Measurements from ENCODE around the gene SAMD14. TPM values are rescaled to one million over a fixed set of nuclear protein-coding genes. Genes with fewer than 3 reads are reported as not detected.

SAMD14 gene
- total and polyA plus RNA-seq, 10 of the 15 experiments (the other 5 are each of a cell fraction or from before 2014, with no cell fraction given), result 0.06 to 1.7 (median 0.25) TPM; not detected in 3

DNA sequence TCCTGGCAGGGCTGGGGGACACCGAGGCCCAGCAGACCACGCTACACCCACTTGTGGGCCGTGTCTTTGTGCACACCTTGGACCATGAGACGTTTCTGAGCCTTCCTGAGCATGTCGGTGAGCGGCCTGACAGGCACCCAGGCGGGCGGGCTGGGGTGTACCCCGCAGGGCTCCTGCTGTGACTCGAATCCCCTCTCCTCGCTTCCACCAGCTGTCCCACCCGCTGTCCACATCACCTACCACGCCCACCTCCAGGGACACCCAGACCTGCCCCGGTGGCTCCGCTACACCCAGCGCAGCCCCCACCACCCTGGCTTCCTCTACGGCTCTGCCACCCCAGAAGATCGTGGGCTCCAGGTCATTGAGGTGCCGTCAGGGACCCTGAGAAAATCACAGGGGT, 37.4 kb upstream of the SAMD14 start:
- WGBS (ENCODE audit: insufficient coverage, insufficient replicate concordance, low lambda C conversion rate, missing lambda C conversion rate), result 47% methylated on average over 19 of the region's 19 CpGs
- ChIA-PET POLR2A (interaction anchor here (1.8 kb wide), 1 partner anchor 29 kb away, joined by 6 read pairs; no protein-coding TSS in a partner anchor), RAD21 (ENCODE audit: unreplicated experiment) (interaction anchor here (0.9 to 3.7 kb wide), 3 partner anchors 30 to 130 kb away, joined by 4 to 51 read pairs (median 24); partner anchors contain the start of gene COL1A1), SMC1A (ENCODE audit: uncharacterized antibody, unreplicated experiment) (interaction anchor here (2.9 kb wide), 1 partner anchor 30 kb away, joined by 22 read pairs; no protein-coding TSS in a partner anchor), CTCF (interaction anchor here (1.8 to 17.0 kb wide), 3 partner anchors 11 to 26 kb away, joined by 3 to 514 read pairs (median 53); no protein-coding TSS in a partner anchor)
- Histone ChIP-seq H3K4me3 (no peak overlapping the region), H3K9ac (ENCODE audit: control insufficient read depth, insufficient read depth, low read length) (no peak overlapping the region), H4K20me1 (ENCODE audit: control insufficient read depth, insufficient read depth) (no peaks in the 10 kb centered on the region), H3K9me3 (replicated peaks; ENCODE audit: control insufficient read depth, insufficient read depth, low read length) (no peaks in the 10 kb centered on the region), H3K27me3 (replicated peaks in 1 of 2; ENCODE audit: control insufficient read depth in 2 of 2, insufficient read depth in 2 of 2, low read length in 1 of 2) (no peaks in the 10 kb centered on the region), H3K79me2 (ENCODE audit: control insufficient read depth, insufficient read depth, low read length) (no peaks in the 10 kb centered on the region), H2AFZ (ENCODE audit: control insufficient read depth, low read depth, low read length) (no peak overlapping the region), H3K4me2 (ENCODE audit: control insufficient read depth, insufficient read depth) (no peak overlapping the region), H3K4me1 (ENCODE audit: control insufficient read depth, insufficient read depth, low read length) (peaks cover 30% of the 10 kb centered on the region), H3K36me3 (ENCODE audit: control insufficient read depth in 2 of 2, insufficient read depth in 2 of 2, low read length in 1 of 2) (no peaks in the 10 kb centered on the region), H3K27ac (ENCODE audit: control insufficient read depth, insufficient read depth) (no peak overlapping the region)
- DNase-seq (ENCODE audit: low read depth, low spot score), result no peak
- no peak for ATAC-seq
- no TSS peak for BruUV-seq (replicated peaks)
- FAIRE-seq, result no peak
- TF ChIP-seq NR2C1 (IDR thresholded peaks at IDR 0.05), result no peak
- TF ChIP-seq KAT2A (conservative IDR thresholded peaks at IDR 0.05; ENCODE audit: control insufficient read depth, low read depth, low read length), result no peak
- no peak for TF ChIP-seq ESRRA (IDR thresholded peaks at IDR 0.05; ENCODE audit: low read length)
- no peak for TF ChIP-seq HDAC6 (IDR thresholded peaks at IDR 0.05; ENCODE audit: unreplicated experiment)
- TF ChIP-seq KLF5 (IDR thresholded peaks at IDR 0.05; ENCODE audit: partially characterized antibody), result no peak
- TF ChIP-seq, protein P1, sequence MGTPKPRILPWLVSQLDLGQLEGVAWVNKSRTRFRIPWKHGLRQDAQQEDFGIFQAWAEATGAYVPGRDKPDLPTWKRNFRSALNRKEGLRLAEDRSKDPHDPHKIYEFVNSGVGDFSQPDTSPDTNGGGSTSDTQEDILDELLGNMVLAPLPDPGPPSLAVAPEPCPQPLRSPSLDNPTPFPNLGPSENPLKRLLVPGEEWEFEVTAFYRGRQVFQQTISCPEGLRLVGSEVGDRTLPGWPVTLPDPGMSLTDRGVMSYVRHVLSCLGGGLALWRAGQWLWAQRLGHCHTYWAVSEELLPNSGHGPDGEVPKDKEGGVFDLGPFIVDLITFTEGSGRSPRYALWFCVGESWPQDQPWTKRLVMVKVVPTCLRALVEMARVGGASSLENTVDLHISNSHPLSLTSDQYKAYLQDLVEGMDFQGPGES (IDR thresholded peaks at IDR 0.05), result no peak
- TF ChIP-seq BCL11A (IDR thresholded peaks at IDR 0.05; ENCODE audit: low read depth, low read length), result no peak
- no peak for TF ChIP-seq BACH1 (IDR thresholded peaks at IDR 0.05; ENCODE audit: borderline replicate concordance)
- no peak for TF ChIP-seq MTA2 (IDR thresholded peaks at IDR 0.05; ENCODE audit: low read depth)
- no peak for TF ChIP-seq IKZF2 (IDR thresholded peaks at IDR 0.05)
- no peak for TF ChIP-seq TAF1 (IDR thresholded peaks at IDR 0.05; ENCODE audit: borderline replicate concordance, low read depth, low read length)
- TF ChIP-seq, protein P2, sequence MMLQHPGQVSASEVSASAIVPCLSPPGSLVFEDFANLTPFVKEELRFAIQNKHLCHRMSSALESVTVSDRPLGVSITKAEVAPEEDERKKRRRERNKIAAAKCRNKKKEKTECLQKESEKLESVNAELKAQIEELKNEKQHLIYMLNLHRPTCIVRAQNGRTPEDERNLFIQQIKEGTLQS (IDR thresholded peaks at IDR 0.05; ENCODE audit: borderline replicate concordance, extremely low read depth, low read depth, low read length), result no peak
- no peak for TF ChIP-seq JUNB (IDR thresholded peaks at IDR 0.05)
- TF ChIP-seq, protein P3, sequence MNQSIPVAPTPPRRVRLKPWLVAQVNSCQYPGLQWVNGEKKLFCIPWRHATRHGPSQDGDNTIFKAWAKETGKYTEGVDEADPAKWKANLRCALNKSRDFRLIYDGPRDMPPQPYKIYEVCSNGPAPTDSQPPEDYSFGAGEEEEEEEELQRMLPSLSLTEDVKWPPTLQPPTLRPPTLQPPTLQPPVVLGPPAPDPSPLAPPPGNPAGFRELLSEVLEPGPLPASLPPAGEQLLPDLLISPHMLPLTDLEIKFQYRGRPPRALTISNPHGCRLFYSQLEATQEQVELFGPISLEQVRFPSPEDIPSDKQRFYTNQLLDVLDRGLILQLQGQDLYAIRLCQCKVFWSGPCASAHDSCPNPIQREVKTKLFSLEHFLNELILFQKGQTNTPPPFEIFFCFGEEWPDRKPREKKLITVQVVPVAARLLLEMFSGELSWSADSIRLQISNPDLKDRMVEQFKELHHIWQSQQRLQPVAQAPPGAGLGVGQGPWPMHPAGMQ (IDR thresholded peaks at IDR 0.05; ENCODE audit: borderline replicate concordance), result no peak
- TF ChIP-seq, protein P4, sequence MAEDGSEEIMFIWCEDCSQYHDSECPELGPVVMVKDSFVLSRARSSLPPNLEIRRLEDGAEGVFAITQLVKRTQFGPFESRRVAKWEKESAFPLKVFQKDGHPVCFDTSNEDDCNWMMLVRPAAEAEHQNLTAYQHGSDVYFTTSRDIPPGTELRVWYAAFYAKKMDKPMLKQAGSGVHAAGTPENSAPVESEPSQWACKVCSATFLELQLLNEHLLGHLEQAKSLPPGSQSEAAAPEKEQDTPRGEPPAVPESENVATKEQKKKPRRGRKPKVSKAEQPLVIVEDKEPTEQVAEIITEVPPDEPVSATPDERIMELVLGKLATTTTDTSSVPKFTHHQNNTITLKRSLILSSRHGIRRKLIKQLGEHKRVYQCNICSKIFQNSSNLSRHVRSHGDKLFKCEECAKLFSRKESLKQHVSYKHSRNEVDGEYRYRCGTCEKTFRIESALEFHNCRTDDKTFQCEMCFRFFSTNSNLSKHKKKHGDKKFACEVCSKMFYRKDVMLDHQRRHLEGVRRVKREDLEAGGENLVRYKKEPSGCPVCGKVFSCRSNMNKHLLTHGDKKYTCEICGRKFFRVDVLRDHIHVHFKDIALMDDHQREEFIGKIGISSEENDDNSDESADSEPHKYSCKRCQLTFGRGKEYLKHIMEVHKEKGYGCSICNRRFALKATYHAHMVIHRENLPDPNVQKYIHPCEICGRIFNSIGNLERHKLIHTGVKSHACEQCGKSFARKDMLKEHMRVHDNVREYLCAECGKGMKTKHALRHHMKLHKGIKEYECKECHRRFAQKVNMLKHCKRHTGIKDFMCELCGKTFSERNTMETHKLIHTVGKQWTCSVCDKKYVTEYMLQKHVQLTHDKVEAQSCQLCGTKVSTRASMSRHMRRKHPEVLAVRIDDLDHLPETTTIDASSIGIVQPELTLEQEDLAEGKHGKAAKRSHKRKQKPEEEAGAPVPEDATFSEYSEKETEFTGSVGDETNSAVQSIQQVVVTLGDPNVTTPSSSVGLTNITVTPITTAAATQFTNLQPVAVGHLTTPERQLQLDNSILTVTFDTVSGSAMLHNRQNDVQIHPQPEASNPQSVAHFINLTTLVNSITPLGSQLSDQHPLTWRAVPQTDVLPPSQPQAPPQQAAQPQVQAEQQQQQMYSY (CRISPR knock-in tag; IDR thresholded peaks at IDR 0.05), result no peak
- no peak for TF ChIP-seq TCF3 (IDR thresholded peaks at IDR 0.05; ENCODE audit: borderline replicate concordance, insufficient read depth, low read depth, low read length)
- no peak for TF ChIP-seq CHD2 (IDR thresholded peaks at IDR 0.05; ENCODE audit: borderline replicate concordance, low read depth, low read length)
- TF ChIP-seq ZNF207 (IDR thresholded peaks at IDR 0.05; ENCODE audit: borderline replicate concordance), result no peak
- TF ChIP-seq NBN (IDR thresholded peaks at IDR 0.05), result no peak
- TF ChIP-seq SIN3A (IDR thresholded peaks at IDR 0.05; ENCODE audit: low read depth, low read length), result no peak
- intact Hi-C loops (cut with micrococcal nuclease; ENCODE audit: unreplicated experiment) (no loop called here), in situ Hi-C loops (cut with MboI) (no loop called here)

All from GM12878 (cell line).